Liver (tissue), 2 donors: ENCODE results near the gene STK38L.

Source experiments
- SP1 ChIP-seq: IDR thresholded peaks from 2 replicates; pipeline ENCODE4 v1.6.1; 2018; ENCODE audit warnings: antibody characterized with exemption, mild to moderate bottlenecking
- TF ChIP-seq, protein P1 (sequence below): IDR thresholded peaks from 2 replicates; pipeline ENCODE4 v1.6.1; 2016; ENCODE audit warnings: antibody characterized with exemption, mild to moderate bottlenecking
- donor health status: healthy.

DNA sequence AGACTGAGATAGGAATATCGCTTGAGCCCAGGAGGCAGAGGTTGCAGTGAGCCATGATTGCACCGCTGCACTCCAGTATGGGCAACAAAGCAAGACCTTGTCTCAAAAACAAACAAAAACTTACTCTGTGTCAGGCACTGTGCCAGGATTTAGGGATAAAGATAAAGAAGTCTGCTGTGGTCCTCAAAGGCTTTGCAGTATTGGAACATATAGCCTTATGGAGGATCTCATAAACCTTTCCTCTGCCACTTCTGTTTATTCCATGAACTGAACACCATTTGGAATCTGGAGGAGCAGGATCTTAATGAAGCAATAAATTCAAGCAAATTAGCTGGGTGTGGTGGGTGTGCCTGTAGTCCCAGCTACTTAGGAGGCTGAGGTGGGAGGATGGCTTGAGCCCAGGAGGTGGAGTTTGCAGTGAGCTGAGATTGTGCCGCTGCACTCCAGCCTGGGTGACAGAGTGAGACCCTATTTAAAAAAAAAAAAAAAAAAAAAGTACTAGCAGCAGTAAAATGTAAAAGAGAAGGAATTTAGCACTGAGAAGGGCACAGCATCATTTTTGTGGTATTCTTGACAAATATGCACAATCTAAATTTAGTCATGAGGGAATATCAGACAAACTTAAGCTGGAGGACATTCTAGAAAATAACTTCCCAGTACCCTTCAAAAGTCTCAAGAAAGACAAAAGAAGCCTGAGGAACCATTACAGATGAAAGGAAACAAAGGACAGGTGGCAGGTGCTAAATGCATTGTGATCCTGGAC lies 115.7 kb downstream of the STK38L start:
- TF ChIP-seq, protein P1, sequence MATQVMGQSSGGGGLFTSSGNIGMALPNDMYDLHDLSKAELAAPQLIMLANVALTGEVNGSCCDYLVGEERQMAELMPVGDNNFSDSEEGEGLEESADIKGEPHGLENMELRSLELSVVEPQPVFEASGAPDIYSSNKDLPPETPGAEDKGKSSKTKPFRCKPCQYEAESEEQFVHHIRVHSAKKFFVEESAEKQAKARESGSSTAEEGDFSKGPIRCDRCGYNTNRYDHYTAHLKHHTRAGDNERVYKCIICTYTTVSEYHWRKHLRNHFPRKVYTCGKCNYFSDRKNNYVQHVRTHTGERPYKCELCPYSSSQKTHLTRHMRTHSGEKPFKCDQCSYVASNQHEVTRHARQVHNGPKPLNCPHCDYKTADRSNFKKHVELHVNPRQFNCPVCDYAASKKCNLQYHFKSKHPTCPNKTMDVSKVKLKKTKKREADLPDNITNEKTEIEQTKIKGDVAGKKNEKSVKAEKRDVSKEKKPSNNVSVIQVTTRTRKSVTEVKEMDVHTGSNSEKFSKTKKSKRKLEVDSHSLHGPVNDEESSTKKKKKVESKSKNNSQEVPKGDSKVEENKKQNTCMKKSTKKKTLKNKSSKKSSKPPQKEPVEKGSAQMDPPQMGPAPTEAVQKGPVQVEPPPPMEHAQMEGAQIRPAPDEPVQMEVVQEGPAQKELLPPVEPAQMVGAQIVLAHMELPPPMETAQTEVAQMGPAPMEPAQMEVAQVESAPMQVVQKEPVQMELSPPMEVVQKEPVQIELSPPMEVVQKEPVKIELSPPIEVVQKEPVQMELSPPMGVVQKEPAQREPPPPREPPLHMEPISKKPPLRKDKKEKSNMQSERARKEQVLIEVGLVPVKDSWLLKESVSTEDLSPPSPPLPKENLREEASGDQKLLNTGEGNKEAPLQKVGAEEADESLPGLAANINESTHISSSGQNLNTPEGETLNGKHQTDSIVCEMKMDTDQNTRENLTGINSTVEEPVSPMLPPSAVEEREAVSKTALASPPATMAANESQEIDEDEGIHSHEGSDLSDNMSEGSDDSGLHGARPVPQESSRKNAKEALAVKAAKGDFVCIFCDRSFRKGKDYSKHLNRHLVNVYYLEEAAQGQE, result no peak
- no peak for TF ChIP-seq SP1
